IPS DF 4.7 (cell line): Measurements from ENCODE around the gene SDSL.

ENCODE experiments used
- DNase-seq: peaks from one replicate; pipeline ENCODE4 v3.0.0-alpha.2; 2013; ENCODE audit warnings: low spot score; ENCODE audit errors: extremely low read depth

Gene SDSL

GRCh38 chr12:113448873-113449272, 26.7 kb downstream of the SDSL start:
- no peak for DNase-seq

DNA sequence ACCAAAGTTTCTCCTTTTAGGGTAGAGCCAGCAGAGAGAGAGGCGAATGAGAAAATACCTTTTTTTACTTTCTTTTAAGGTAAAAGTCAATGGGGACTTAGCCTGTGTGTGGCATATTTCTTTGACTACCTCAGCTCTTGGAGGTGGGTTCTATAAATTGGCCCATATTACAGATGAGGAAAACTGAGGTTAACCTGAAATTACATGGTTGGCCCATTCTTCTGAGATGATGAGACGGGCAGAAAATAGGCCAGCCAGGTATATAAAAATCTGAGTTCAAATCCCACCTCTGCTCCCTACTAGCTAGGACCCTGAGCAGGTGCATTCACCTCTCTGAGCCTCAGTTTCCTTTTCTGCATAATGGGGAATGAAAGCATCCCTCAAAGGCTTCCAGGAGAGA, 27.1 kb downstream of the SDSL start:
- DNase-seq: no peak

DNA sequence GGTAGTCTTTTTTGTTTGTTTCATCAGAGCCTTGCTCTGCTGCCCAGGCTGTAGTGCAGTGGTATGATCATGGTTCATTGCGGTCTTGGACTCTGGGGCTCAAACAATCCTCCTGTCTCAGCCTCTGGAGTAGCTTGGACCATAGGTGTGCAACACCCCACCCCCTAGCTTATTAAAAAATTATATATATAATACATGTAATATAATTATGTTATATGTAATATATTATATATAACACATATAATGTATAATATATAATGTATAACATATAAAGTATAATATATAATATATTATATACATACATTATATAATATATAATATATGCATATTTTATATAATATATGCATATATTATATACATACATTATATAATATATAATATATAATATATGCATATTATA, 27.7 kb downstream of the SDSL start:
- DNase-seq: no peak

- DNase-seq: no peak
Observed at GRCh38 chr12:113452458-113452857, 30.3 kb downstream of the SDSL start.

DNA sequence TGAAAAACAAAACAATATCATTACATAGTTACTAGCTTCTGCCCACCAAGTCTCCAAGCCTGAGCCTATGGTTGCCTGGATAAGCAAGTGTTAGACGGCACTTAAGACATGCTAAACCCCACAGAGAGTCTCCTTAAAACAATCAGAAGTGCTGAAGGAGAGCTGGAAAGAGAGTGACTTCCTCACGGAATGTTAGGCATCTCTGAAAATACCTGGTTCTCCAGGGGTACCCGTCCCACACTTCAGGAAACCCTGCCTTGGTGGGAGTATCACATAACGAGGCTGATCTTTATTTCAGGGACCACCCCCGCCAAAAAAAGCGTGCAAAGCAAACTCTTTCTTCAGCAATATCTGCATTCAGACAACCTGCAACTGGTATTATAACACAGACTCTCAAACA, 31.1 kb downstream of the SDSL start:
- DNase-seq: no peak

- no peak for DNase-seq
Observed at GRCh38 chr12:113456199-113456598, 34.0 kb downstream of the SDSL start.

DNA sequence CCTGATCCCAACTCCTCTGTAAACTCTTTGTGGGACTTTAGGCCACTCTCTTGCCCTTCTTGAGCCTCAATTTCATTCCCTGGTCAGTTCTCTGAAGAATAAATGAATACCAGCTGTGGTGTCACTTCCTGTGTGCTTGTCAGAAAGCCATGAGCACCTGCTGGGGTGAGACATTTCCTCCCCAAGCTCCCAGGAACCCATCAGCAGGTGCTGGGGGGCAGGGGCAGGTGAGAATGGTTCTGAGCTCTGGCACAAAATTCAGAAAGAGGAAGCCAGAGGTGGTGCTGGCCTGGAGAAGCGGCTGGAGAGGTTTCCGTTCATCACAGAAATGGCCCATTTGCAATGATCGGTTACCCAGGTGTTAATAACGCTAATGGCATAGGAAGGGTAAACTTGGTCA, 34.6 kb downstream of the SDSL start:
- no peak for DNase-seq

GRCh38 chr12:113457185-113457584, 35.0 kb downstream of the SDSL start:
- DNase-seq: no peak

- DNase-seq: no peak
Observed at GRCh38 chr12:113457710-113458109, 35.5 kb downstream of the SDSL start.

DNA sequence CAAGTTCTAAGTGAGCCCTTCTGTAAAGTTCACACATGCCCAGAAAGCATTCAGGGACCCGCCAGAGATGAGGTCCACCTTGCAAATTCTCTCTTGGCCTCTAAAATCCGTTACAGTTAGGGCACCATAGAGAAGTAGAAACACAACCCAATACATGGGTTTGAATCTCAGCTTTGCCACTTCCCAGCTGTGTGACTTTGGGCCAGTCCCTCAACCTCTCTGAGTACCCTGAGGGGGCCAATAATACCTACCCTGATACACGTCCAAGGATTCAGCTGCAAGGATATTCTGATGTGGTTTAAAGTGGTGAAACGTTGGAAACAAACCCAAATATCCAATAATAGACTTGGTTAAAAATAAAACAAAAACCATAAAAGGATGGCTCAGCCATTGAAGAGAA, 37.8 kb downstream of the SDSL start:
- no peak for DNase-seq

DNA sequence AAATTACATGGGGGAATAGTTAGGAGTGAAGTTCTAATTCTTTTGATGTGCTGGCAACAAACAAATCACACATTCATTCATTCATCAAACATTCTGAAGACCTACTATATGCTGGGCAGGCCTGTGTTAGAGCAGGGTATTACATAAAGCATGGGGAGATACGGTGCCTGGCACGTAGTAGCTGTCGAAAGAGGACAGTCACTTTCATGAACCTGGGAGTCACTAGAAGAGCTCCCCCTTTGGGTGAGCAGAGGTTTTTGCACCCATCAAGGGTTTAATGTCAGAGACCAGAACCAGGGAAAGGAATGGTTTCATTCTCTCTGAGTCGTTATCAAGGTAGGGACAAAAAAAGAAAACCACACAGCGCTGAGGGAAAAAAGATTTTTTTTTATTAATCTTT, 39.5 kb downstream of the SDSL start:
- DNase-seq: no peak

- no peak for DNase-seq
Observed at GRCh38 chr12:113462117-113462774, 40.1 kb downstream of the SDSL start.

DNA sequence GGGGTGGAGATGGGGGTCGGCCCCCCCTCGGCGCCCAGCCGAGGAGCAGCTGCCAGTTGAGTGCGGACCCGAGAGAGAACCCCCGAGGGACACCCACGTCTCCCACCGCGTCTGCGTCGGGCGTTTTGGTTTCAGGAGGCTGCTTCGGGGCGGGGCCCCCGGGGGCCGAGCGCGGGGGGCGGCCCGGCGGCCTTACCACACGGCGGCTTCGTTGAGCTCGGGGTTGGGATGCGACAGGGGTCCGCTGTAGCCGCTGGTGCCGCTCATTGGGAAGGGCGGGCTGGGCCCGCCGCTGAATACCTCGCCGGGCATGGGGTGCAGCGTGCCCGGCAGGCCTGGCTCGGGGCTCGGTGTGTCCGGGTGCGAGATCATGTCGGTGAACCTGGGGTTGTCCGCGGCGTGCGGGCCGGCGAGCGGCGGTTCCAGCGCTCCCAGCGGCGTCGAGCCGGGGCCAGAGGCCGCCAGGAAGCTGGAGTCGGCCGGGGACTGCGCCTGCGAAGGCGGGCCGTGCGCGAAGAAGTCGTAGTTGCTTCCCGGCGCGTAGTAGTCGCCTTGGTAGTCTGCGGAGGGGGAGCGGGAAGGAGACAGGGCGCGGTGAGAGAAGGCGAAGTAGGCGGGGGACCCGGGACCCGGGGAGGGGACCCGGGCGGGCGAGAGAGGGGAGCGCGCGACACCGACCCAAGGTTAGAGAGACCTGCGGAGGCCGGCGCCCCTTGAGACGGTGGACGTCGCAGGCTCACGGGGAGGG, 41.0 kb downstream of the SDSL start:
- no peak for DNase-seq

GRCh38 chr12:113463746-113464451, 41.7 kb downstream of the SDSL start:
- no peak for DNase-seq

DNA sequence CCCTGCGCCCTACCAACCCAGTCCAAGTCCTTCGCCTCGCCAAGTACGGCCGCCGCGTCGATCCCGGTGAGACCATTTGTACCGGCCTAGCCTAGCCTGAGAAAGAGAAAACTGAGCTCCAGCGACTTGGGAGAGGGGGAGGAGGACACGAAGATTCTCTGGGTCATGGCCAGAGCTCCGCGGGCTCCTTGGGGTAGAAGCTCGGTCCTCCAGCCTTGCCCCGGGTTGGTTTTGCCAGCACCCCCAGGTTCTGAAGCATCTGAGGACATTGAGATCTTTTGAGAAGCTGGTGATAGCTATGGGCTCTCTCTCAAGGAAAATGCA, 42.2 kb downstream of the SDSL start:
- DNase-seq: no peak

GRCh38 chr12:113464852-113465719, 42.9 kb downstream of the SDSL start:
- DNase-seq: no peak

DNA sequence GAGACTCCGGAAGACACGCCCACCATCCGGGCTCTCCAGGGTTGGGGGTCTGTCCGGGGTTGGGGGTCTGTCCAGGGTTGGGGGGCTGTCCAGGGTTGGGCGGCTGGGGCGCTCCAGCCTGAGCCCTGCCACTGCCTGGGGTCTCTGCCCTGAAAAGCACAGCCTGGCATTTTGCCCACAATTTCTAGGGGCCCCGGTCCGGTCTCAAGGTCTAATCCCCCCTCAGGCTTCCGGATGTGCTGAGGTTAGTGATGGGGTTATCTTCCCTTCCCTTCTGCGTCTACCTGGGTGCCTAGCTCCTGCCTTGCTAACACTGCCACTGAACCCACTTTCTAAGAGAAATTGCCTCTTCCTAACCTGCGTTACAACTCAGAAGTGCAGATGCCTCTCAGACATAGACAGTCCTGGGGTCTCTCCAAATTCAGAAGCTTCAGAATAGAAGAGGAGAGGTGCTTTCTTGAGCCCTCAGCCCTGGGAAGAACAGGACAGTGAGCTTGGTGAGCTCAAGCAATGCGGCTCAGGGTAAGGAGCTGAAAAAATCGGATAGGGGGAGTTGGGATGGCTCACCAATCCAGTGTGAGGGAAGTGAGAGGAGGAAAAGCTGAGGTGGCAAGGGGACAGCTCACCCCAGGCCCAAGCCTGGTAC, 43.8 kb downstream of the SDSL start:
- DNase-seq: no peak

- no peak for DNase-seq
Observed at GRCh38 chr12:113466454-113467141, 44.4 kb downstream of the SDSL start.

GRCh38 chr12:113467142-113467501, 44.9 kb downstream of the SDSL start:
- no peak for DNase-seq

DNA sequence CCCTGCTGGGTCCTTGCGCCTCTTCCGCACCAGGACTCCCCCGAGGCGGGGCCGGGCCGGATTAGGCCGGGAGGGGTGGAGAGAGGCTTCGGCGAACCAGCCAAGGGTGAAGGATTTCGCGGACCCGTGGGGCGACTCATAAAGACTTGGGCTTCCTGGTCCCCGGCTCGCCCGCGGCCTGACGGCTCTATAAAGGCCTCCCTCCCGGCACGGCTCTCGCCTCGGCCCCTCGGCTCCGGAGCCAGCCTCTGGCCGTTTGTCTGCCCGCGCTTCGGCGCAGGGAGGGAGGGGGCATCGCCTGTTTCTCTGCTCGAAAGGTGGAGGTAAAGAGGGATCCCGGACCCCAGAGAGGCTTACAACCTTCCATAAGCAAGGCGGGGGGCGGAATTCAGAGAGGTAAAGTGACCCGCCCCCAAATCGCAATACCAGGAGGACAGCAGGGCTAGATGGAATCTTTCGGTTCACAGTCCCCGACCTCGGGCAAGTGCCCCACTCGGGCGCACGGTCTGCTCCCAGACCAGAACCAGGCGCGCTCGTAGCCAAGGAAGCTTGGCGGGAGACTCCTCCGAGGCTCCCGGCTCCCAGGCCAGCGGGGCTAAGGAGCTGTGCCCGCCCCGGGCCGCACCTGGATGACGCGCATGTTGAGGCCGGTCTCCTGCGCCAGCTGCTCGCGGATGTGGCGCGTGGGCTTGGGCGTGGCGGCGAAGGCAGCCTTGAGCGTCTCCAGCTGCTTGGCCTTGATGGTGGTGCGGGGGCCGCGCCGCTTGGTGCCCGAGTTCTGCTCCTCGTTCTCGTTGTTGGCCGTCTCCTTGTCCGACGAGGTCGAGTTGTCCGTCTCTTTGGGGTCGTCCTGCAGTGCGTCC, 45.6 kb downstream of the SDSL start:
- DNase-seq: no peak
